Vagina (tissue), 2 donors: Measurements from ENCODE around the gene MAD1L1.

Experiments
- CTCF ChIP-seq, 3 experiments: fragments of 450-650 bp in 2 of 3; fragments of 200-600 bp in 1 of 3; sonication (generic) in 1 of 3; IDR thresholded peaks; one replicate each; pipeline ENCODE4 v1.5.1; 2017 to 2019; ENCODE audit warnings: antibody characterized with exemption in 3 of 3, mild to moderate bottlenecking in 2 of 3, moderate library complexity in 2 of 3
- POLR2A ChIP-seq, 2 donors: fragments of 450-650 bp; IDR thresholded peaks; one replicate each; pipeline ENCODE4 v1.6.1; 2017; ENCODE audit warnings: antibody characterized with exemption in 2 of 2, mild to moderate bottlenecking in 2 of 2, moderate library complexity in 2 of 2

- TF ChIP-seq CTCF (IDR thresholded peaks at IDR 0.05) (no peak), POLR2A (IDR thresholded peaks at IDR 0.05) (no peak)
Observed at GRCh38 chr7:2001601-2002442, 230.9 kb downstream of the MAD1L1 start.
